WI38 (cell line): ENCODE measurements around the gene WSCD1.

Experiments used
- H3K4me3 ChIP-seq: 2 replicates; pipeline ENCODE4 v1.5.1; 2011; ENCODE audit warnings: low read depth, mild to moderate bottlenecking, control low read depth, low read length
- TF ChIP-seq, protein P1 (sequence below): IDR thresholded peaks from 2 replicates; pipeline ENCODE4 v1.5.1; 2012; ENCODE audit warnings: low read depth, mild to moderate bottlenecking, control low read depth, low read length

The WSCD1 gene

GRCh38 chr17:6046931-6047330 lies 23.2 kb upstream of the WSCD1 start:
- no peak overlapping the region for H3K4me3 ChIP-seq
- TF ChIP-seq, protein P1, sequence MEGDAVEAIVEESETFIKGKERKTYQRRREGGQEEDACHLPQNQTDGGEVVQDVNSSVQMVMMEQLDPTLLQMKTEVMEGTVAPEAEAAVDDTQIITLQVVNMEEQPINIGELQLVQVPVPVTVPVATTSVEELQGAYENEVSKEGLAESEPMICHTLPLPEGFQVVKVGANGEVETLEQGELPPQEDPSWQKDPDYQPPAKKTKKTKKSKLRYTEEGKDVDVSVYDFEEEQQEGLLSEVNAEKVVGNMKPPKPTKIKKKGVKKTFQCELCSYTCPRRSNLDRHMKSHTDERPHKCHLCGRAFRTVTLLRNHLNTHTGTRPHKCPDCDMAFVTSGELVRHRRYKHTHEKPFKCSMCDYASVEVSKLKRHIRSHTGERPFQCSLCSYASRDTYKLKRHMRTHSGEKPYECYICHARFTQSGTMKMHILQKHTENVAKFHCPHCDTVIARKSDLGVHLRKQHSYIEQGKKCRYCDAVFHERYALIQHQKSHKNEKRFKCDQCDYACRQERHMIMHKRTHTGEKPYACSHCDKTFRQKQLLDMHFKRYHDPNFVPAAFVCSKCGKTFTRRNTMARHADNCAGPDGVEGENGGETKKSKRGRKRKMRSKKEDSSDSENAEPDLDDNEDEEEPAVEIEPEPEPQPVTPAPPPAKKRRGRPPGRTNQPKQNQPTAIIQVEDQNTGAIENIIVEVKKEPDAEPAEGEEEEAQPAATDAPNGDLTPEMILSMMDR: no peak

DNA sequence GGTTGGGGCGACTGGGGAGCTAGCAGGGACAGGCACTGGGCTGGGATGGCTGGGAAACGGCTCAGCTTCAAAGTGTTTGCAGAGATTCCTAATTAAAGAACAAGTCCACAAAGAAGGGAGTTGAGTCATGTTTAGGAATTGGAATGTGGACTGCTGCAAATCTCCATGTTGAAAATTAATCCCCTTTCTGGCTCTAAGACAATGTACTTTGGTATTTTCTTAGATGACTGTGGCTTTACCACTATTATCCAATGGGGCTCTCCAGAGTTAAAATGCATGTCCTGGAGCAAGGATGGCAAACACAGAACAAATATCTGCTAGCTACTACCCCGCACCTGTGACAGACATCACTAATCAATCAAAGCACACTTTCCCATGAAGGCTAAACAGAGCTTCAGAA lies 22.2 kb upstream of the WSCD1 start:
- no peak overlapping the region for H3K4me3 ChIP-seq
- TF ChIP-seq, protein P1: no peak

- H3K4me3 ChIP-seq: no peak overlapping the region
- TF ChIP-seq, protein P1: no peak
Measured at GRCh38 chr17:6048486-6048885, 21.7 kb upstream of the WSCD1 start.

DNA sequence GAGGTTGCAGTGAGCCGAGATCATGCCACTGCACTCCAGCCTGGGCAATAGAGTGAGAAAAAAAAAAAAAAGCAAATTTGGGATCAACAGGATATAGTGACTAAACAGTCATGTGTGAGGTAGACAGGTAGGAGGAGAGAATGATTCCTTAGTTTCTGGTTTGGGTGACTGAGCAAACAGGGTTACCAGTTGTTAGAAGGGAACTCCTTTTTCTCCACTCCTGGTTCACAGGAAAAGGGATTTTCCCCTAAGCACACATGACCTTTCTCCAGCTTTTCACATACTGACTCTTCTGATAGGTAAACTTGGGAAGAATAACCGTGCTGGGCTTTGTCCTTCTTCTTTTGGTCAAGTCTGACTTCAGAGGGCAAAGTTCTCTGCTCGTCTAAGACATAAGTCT lies 17.3 kb upstream of the WSCD1 start:
- TF ChIP-seq, protein P1: no peak
- no peak overlapping the region for H3K4me3 ChIP-seq

DNA sequence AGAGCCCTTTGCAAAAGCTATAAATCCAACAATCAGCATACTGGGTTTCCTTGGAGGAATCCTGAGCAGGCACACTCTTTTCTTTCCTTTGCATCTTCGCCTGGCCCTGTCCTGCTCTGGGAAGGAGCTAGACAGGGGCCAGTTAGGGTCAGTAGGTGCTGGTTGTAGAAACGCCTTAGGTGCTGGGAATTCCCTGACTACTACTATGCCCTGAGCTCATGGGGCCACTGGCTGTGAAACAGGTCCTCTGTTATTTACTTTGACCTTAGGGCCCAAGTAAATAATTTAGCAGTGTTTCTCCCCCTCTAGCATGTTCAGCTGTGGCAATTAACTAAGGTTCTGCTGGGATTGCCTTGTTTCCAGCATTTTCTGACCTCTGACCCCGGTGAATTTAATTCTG lies 15.8 kb upstream of the WSCD1 start:
- TF ChIP-seq, protein P1: no peak
- no peak overlapping the region for H3K4me3 ChIP-seq

GRCh38 chr17:6056104-6056503 lies 14.1 kb upstream of the WSCD1 start:
- TF ChIP-seq, protein P1: no peak
- no peak overlapping the region for H3K4me3 ChIP-seq

GRCh38 chr17:6057562-6057961 lies 12.6 kb upstream of the WSCD1 start:
- TF ChIP-seq, protein P1: no peak

More at GRCh38 chr17:6057562-6057961, 12.6 kb upstream of the WSCD1 start:
- no peak overlapping the region for H3K4me3 ChIP-seq
